CD4-positive, alpha-beta memory T cell (primary cell): ENCODE measurements around the gene ZNF583. TPM values are rescaled to one million over a fixed set of nuclear protein-coding genes. Genes with fewer than 3 reads are reported as not detected.

Experiments
- CTCF ChIA-PET: fragments of 350-600 bp; sonication (Branson Sonifier 250); formaldehyde crosslinking; loops from one replicate; lab custom pipeline; 2021; ENCODE audit warnings: inconsistent platforms; ENCODE audit not compliant: partially characterized antibody; lab: Charles Lee
- POLR2A ChIA-PET: fragments of 350-600 bp; sonication (Branson Sonifier 250); formaldehyde crosslinking; loops from one replicate; lab custom pipeline; 2021; ENCODE audit not compliant: partially characterized antibody; lab: Charles Lee
- DNase-seq, 5 donors: peaks; one replicate each; pipeline versions ENCODE4 v3.0.0 to v3.0.0-alpha.2; 2020 to 2022; ENCODE audit warnings: mixed read lengths in 1 of 5
- H3K27ac ChIP-seq: one replicate; pipeline ENCODE4 v1.7.0; 2013; ENCODE audit warnings: low read depth, low read length
- H3K27me3 ChIP-seq: 2 replicates; pipeline ENCODE4 v1.7.0; 2013; ENCODE audit warnings: mild to moderate bottlenecking, low read length, moderate library complexity; ENCODE audit not compliant: insufficient read depth
- H3K36me3 ChIP-seq: 2 replicates; pipeline ENCODE4 v1.7.0; 2013; ENCODE audit warnings: mild to moderate bottlenecking, low read length, moderate library complexity; ENCODE audit not compliant: insufficient read depth
- H3K4me1 ChIP-seq: 2 replicates; pipeline ENCODE4 v1.7.0; 2013; ENCODE audit warnings: mild to moderate bottlenecking, low read length, moderate library complexity; ENCODE audit not compliant: insufficient read depth
- H3K4me3 ChIP-seq, 2 donors: one replicate each; pipeline ENCODE4 v1.7.0; 2013; ENCODE audit warnings: low read length in 2 of 2, mild to moderate bottlenecking in 1 of 2
- H3K9me3 ChIP-seq, 2 donors: one replicate each; pipeline ENCODE4 v1.7.0; 2013; ENCODE audit warnings: low read length in 2 of 2, control low read depth in 1 of 2; ENCODE audit not compliant: control insufficient read depth in 1 of 2
- H3K27ac Mint-ChIP-seq, 7 donors: one replicate each; pipeline ENCODE4 v1.8.0; 2020 to 2021; ENCODE audit warnings: mixed read lengths in 7 of 7, mild to moderate bottlenecking in 6 of 7, inconsistent platforms in 3 of 7, moderate library complexity in 3 of 7
- H3K27me3 Mint-ChIP-seq, 2 donors: one replicate each; pipeline ENCODE4 v1.8.0; 2020 to 2021; ENCODE audit warnings: mixed read lengths in 2 of 2
- H3K36me3 Mint-ChIP-seq, 2 donors: one replicate each; pipeline ENCODE4 v1.8.0; 2020 to 2021; ENCODE audit warnings: mixed read lengths in 2 of 2, inconsistent platforms in 1 of 2, mild to moderate bottlenecking in 1 of 2
- H3K4me1 Mint-ChIP-seq, 4 donors: one replicate each; pipeline ENCODE4 v1.8.0; 2020 to 2021; ENCODE audit warnings: mixed read lengths in 4 of 4, mild to moderate bottlenecking in 1 of 4
- H3K4me3 Mint-ChIP-seq, 8 donors: one replicate each; pipeline ENCODE4 v1.8.0; 2020 to 2021; ENCODE audit warnings: mixed read lengths in 8 of 8, mild to moderate bottlenecking in 7 of 8, moderate library complexity in 6 of 8, inconsistent platforms in 3 of 8
- H3K9me3 Mint-ChIP-seq, 8 donors: one replicate each; pipeline ENCODE4 v1.8.0; 2020 to 2021; ENCODE audit warnings: mixed read lengths in 8 of 8, mild to moderate bottlenecking in 5 of 8, inconsistent platforms in 3 of 8, moderate library complexity in 1 of 8
- intact Hi-C: fragments of 100-400 bp; cut with micrococcal nuclease; formaldehyde crosslinking; loops from one replicate; pipeline ENCODE4 v1.15.1; 2023
- polyA plus RNA-seq, 2 donors: library from polyadenylated mRNA; unstranded; fragments of 300-500 nt; fragmentation: Illumina TruSeq; gene quantifications; one replicate each; pipeline ENCODE4 v1.2.3, GENCODE V29; 2021
- total RNA-seq, 2 experiments: library from RNA; stranded (reverse); gene quantifications; one replicate each; pipeline ENCODE4 v1.2.3, GENCODE V29; 2021

Gene ZNF583
- total and polyA plus RNA-seq, 4 experiments from 2014 or later: 9.2 to 16.5 (median 12.3) TPM

- H3K4me3 ChIP-seq: no peak overlapping the region
- POLR2A ChIA-PET: no interaction called here
- H3K9me3 ChIP-seq: peaks cover 0 to 8% of the 10 kb centered on the region in 2 donors
- H3K36me3 Mint-ChIP-seq: peaks cover 16 to 30% of the 10 kb centered on the region in 2 donors
- no peaks in the 10 kb centered on the region for H3K4me1 ChIP-seq
- no peaks in the 10 kb centered on the region for H3K27me3 ChIP-seq
- intact Hi-C loops: no loop called here
- peaks cover 12 to 85% (median 80%) of the 10 kb centered on the region in 8 donors for H3K9me3 Mint-ChIP-seq
- H3K27ac ChIP-seq: no peak overlapping the region
- no peaks in the 10 kb centered on the region for H3K36me3 ChIP-seq
- no peak for DNase-seq
- CTCF ChIA-PET: no interaction called here
- H3K4me3 Mint-ChIP-seq: no peak overlapping the region
- H3K27me3 Mint-ChIP-seq: peaks cover 11 to 18% of the 10 kb centered on the region in 2 donors
- H3K4me1 Mint-ChIP-seq: peaks cover 0 to 19% (median 6%) of the 10 kb centered on the region in 4 donors
- no peak overlapping the region for H3K27ac Mint-ChIP-seq
These were observed 72.0 kb downstream of the ZNF583 start for GRCh38 chr19:56476093-56476492.

Other genes starting within 250 kb of the ZNF583 start
- gene GALP, start 228.3 kb upstream of the ZNF583 start, total RNA-seq: not detected
- not detected for gene GALP, start 228.3 kb upstream of the ZNF583 start, polyA plus RNA-seq
- gene ZSCAN5B, start 206.5 kb upstream of the ZNF583 start, total RNA-seq: not detected
- gene ZSCAN5B, start 206.5 kb upstream of the ZNF583 start, polyA plus RNA-seq: not detected
- not detected for gene ZSCAN5C, start 202.1 kb upstream of the ZNF583 start, total RNA-seq
- not detected for gene ZSCAN5C, start 202.1 kb upstream of the ZNF583 start, polyA plus RNA-seq
- gene EDDM13, start 131.6 kb upstream of the ZNF583 start, total RNA-seq: not detected
- 1 to 10 TPM in 1 of 2 donors, not detected in 1; 1.6 TPM for gene EDDM13, start 131.6 kb upstream of the ZNF583 start, polyA plus RNA-seq
- 10 to 100 TPM; 12.2 to 14.6 TPM for gene ZSCAN5A, start 89.5 kb upstream of the ZNF583 start, total RNA-seq
- 1 to 10 TPM; 9.7 to 9.8 TPM for gene ZSCAN5A, start 89.5 kb upstream of the ZNF583 start, polyA plus RNA-seq
- gene ZNF582, start 10.8 kb upstream of the ZNF583 start, total RNA-seq: 1 to 10 TPM; 7.3 to 7.8 TPM
- 1 to 10 TPM; 3.0 to 6.5 TPM for gene ZNF582, start 10.8 kb upstream of the ZNF583 start, polyA plus RNA-seq
- under 1 TPM in 1 of 2 experiments, not detected in 1; 0.15 TPM for gene ZNF667, start 73.0 kb downstream of the ZNF583 start, total RNA-seq
- gene ZNF667, start 73.0 kb downstream of the ZNF583 start, polyA plus RNA-seq: under 1 TPM; 0.09 to 0.23 TPM
- 1 to 10 TPM; 1.1 to 1.7 TPM for gene ZNF471, start 103.5 kb downstream of the ZNF583 start, total RNA-seq
- gene ZNF471, start 103.5 kb downstream of the ZNF583 start, polyA plus RNA-seq: under 1 TPM; 0.31 to 0.89 TPM
- gene ZFP28, start 134.6 kb downstream of the ZNF583 start, total RNA-seq: 1 to 10 TPM; 8.3 to 8.8 TPM
- gene ZFP28, start 134.6 kb downstream of the ZNF583 start, polyA plus RNA-seq: 1 to 10 TPM; 1.5 to 3.0 TPM
- gene ZNF470, start 163.1 kb downstream of the ZNF583 start, total RNA-seq: 1 to 10 TPM; 4.9 to 5.0 TPM
- gene ZNF470, start 163.1 kb downstream of the ZNF583 start, polyA plus RNA-seq: 1 to 10 TPM; 1.2 to 2.7 TPM
- gene ZNF71, start 191.0 kb downstream of the ZNF583 start, total RNA-seq: 1 to 10 TPM; 8.2 to 8.3 TPM
- 10 to 100 TPM in 1 of 2 donors, 1 to 10 TPM in 1; 7.1 to 13.7 TPM for gene ZNF71, start 191.0 kb downstream of the ZNF583 start, polyA plus RNA-seq
- not detected for gene SMIM17, start 238.8 kb downstream of the ZNF583 start, total RNA-seq
- not detected for gene SMIM17, start 238.8 kb downstream of the ZNF583 start, polyA plus RNA-seq